ENCODE results near the gene C1QTNF1.

The C1QTNF1 gene

DNA sequence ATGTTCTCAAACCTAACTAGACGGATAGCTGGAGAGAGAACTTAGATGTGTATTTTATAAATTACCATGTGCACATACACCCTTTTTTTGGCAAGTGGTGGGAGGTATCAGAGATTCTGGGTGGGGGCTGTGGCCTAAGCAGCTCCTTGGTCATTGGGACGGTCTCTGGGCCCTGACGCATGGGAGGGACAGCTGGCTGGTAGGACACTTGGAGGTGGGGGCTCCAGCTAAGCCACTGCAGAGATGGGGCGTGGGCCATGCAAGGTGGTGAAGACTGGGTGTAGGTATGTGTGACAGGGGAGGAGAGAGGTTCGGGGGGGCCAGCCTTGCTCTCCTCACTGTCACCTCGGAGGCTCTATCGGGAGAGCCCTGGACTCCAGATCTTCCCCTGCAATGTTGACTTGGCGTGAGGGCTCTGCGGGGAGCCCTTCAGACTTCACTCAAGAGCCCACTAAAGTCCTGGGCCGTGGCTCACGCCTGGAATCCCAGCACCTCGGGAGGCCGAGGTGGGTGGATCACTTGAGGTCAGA is 17.1 kb downstream of the C1QTNF1 start:
- DNase-seq (ENCODE audit: low read depth): no peak

DNA sequence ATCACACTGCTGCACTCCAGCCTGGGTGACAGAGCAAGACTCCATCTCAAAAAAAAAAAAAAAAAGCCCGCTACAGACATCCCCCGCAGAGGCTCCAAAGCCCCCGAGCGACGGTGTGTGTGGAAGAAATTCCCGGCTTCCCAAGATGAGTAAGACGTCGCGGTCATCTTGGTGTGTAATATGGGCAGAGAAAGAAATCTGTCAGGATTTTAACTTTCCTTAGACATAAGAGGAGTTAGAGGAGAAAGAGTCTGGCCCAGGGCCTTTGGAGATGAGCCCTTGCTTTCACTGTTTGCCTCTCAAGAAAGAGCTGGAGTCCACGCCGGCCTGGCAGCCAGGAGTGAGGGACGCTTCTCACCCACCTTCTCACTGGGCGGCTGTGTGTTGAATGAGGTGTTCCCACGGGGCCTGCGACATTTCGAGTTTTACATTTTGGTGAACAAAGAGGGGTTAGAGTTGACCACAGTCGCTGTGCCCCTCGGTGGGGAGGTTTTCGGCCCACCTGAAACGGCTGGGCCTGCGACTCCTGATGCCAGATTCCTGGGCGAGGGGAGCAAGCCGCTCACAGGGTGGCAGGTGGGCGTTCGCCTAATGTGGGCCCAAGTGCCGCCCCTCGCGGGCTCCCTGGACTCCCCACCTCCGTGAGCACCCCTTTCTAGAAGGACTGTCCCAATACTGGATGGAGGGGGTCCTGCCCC is 17.9 kb downstream of the C1QTNF1 start:
- no peak for DNase-seq (ENCODE audit: low read depth)

DNA sequence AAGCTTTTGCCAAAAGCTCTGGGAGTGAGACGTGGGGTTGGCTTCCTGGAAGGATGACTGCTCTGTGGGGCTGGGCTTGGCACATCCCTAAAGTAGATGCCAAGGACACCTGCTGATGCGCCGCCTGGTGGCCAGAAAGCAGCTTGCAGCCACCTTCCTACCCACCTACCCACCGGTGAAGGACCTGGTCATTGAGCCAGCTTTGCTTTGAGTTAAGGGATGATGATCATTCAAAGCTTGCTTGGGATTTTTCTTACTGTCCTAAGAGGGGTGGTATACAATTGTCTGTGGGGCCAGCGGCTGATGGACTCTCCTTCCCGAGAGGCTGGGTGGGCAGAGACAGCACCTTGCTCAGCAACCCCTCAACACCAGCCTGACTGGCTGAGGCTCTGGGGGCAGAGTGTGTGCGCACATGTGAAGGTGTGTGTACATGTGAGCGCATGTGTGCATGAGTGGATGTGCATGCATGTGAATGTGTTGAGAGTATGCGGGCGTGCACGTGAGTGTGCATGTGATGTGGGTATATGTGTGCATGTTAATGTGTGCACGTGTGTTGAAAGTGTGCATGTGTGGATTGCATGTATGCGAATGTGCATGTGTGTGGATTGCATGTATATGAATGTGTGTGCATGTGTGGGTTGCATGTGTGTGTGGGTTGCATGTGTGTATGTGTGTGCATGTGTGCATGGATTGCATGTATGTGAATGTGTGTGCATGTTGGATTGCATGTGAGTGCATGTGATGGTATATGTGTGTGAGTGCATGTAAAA is 18.6 kb downstream of the C1QTNF1 start:
- no peak for DNase-seq (ENCODE audit: low read depth)

DNA sequence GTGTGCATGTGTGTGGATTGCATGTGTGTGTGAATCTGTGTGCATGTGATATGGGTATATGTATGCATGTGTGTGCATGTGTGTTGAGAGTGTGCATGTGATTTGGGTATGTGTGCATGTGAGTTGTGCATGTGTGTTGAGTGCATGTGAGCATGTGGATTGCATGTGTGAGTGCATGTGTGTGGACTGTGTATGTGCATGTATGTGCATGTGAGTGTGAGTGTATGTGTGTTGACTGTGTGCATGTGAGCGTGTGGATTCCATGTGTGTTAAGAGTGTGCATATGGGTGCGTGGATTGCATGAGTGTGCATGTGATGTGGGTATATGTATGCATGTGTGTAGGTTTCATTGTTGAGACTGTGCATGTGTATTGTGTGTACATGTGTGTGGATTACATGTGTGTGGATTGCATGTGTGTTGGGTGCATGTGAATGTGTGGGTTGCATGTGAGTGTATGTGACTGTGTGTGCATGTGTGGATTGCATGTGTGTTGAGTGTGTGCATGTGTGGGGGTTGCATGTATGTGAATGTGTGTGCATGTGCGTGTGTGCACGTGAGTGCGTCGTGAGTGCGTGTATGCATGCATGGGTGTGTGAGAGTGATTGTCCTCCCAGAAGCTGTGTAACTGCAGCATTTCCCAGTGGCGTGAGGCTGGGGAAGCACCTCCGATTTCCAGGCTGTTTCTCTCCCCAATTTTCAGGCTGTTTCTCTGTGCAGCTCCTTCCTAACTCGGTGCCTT is 19.4 kb downstream of the C1QTNF1 start:
- DNase-seq (ENCODE audit: low read depth): no peak

DNA sequence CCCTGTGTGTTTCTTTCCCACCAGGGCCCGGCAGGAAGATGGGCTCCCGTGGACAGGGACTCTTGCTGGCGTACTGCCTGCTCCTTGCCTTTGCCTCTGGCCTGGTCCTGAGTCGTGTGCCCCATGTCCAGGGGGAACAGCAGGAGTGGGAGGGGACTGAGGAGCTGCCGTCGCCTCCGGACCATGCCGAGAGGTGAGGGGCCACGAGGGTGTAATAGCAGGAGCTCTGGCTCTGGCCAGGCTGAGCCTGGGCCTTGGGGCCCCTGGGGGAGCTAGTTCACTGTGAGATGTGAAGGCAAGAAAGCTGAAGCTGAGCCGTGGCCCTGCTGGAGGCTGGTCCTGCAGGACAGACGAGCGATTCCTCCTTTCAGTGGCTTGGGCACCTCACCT is 20.0 kb downstream of the C1QTNF1 start:
- DNase-seq (ENCODE audit: low read depth): no peak

- no peak for DNase-seq (ENCODE audit: low read depth)
Observed at GRCh38 chr17:79044462-79044861, 20.5 kb downstream of the C1QTNF1 start.

GRCh38 chr17:79045001-79045729 is 21.2 kb downstream of the C1QTNF1 start:
- no peak for DNase-seq (ENCODE audit: low read depth)

- DNase-seq (ENCODE audit: low read depth): no peak
Observed at GRCh38 chr17:79045842-79046196, 21.9 kb downstream of the C1QTNF1 start.

GRCh38 chr17:79046197-79046915 is 22.4 kb downstream of the C1QTNF1 start:
- DNase-seq (ENCODE audit: low read depth): no peak

DNA sequence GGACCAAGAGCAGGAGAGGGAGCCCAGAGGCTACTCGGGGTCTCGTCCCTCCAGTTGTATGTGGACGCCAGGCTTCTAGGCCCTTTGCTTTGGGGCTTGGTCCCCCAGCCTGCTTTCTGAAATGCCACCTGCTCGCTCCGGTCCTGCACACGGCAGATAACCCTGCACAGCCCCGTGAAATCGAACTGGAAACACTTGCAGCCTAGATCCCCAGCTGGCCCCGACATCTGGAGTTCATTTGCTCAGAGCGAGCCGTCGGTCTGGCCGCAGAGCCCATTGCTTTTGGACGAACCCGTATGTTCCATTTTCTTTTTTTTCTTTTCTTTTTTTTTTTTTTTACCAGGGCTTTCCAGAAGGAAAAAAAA is 22.9 kb downstream of the C1QTNF1 start:
- no peak for DNase-seq (ENCODE audit: low read depth)

GRCh38 chr17:79047291-79047920 is 23.4 kb downstream of the C1QTNF1 start:
- no peak for DNase-seq (ENCODE audit: low read depth)

DNA sequence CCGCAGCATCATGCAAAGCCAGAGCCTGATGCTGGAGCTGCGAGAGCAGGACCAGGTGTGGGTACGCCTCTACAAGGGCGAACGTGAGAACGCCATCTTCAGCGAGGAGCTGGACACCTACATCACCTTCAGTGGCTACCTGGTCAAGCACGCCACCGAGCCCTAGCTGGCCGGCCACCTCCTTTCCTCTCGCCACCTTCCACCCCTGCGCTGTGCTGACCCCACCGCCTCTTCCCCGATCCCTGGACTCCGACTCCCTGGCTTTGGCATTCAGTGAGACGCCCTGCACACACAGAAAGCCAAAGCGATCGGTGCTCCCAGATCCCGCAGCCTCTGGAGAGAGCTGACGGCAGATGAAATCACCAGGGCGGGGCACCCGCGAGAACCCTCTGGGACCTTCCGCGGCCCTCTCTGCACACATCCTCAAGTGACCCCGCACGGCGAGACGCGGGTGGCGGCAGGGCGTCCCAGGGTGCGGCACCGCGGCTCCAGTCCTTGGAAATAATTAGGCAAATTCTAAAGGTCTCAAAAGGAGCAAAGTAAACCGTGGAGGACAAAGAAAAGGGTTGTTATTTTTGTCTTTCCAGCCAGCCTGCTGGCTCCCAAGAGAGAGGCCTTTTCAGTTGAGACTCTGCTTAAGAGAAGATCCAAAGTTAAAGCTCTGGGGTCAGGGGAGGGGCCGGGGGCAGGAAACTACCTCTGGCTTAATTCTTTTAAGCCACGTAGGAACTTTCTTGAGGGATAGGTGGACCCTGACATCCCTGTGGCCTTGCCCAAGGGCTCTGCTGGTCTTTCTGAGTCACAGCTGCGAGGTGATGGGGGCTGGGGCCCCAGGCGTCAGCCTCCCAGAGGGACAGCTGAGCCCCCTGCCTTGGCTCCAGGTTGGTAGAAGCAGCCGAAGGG is 24.2 kb downstream of the C1QTNF1 start:
- no peak for DNase-seq (ENCODE audit: low read depth)

GRCh38 chr17:79048826-79049755 is 25.1 kb downstream of the C1QTNF1 start:
- DNase-seq (ENCODE audit: low read depth): no peak

DNA sequence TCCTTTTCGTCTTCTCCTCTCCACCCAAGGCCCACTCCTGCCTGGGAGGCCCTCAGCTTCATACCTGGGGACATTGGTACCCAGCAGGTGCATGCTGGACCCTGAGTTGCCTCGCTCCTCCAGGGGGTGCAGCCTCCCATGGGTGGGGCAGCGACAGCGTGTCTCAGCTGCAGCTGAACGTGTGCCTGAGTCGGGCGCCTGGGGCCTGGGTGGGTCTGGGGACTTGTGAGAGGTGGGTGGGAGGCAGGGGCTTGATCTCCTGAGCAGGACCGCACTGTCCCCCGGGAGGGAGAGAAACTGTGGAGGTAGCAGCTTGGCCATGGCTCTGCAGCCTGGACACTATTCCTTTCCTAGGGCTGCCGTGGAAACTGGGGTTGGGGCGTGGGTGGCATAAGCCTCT is 25.9 kb downstream of the C1QTNF1 start:
- DNase-seq (ENCODE audit: low read depth): no peak

DNA sequence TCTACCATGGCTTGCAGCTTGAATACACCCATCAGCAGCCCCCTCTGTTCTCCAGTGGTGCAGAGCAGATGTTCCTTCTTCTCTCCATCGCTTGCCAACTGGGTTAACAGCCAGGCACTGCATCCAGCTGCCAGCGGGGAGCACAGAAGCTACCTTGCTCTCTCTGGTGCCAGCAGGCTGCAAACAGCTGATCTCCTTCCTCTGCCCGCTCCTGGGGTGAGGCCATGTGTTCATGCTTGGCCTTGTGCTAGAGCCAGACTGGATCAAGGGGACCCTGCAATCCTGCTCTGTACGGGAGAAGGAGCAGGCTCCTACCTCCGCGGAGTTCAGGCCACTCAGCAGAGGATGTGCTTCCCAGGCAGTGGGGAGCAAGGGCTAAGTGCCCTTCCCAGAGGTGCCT is 26.6 kb downstream of the C1QTNF1 start:
- no peak for DNase-seq (ENCODE audit: low read depth)

DNA sequence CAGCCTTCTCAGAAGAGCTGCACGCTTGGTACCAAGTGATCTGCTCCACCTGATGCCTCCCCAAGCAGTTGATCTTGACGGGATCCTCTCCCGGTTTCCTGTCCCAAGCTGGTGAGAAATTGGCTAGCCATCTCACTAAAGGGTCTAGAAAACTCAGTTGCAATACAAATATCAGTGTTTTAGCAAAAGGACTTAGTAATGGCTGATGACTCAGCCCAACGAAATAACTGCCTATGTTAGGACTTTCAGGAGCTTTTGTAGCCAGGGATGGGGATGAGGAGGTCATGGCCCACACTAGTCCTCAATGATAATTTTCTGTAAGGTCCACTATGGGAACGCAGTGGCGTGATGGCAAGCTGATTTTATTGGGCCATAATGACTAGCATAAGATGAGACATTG is 27.3 kb downstream of the C1QTNF1 start:
- DNase-seq (ENCODE audit: low read depth): no peak

GRCh38 chr17:79052131-79052530 is 28.2 kb downstream of the C1QTNF1 start:
- no peak for DNase-seq (ENCODE audit: low read depth)

DNA sequence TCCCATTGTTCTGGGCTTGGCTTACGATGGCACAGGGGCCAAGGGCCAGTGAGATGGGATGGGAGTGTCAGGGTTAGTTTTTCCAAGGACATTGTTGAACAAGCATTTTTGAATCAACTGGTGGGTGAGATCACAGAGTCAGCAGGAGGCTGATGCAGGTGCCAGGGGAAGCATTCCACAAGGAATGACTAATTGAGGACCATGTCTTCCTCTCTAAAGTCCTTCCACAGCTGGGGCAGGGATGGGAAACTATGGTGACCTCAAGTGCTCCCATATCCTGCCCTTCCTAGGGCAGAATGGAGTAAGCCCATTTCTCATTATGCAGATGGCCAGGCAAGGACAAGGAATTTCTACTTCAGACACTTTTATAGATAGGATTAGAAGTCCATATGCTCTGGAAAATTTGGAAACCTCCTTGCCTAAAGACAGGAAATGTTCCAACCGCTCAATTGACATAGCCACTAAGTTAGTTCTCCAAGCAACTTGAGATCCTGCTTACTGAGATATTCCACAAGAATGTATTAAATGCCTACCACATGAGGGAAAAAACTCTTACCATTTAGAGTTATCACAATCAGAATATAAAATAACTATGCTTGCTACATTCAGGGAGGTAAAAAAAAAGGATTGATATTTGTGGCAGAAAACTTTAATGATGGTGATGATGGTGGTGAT is 29.4 kb downstream of the C1QTNF1 start:
- DNase-seq (ENCODE audit: low read depth): no peak
